Left lung (tissue), 10 donors: Measurements from ENCODE around the gene HOXA2. TPM values are rescaled to one million over a fixed set of nuclear protein-coding genes. Genes with fewer than 3 reads are reported as not detected.

ENCODE experiments used
- ATAC-seq: fragments of 200-7000 bp; cut with Tn5 transposase; one replicate; pipeline ENCODE4 v1.9.1; 2020; ENCODE audit warnings: moderate library complexity
- DNase-seq, 4 donors: peaks; one replicate each; pipeline ENCODE4 v3.0.0-alpha.2; 2013 to 2020
- H3K27ac ChIP-seq, 2 donors: fragments of 200-600 bp; sonication (generic) in 1 of 2; one replicate each; pipeline versions ENCODE4 v1.5.0 to v1.8.0; 2020 to 2021
- H3K27me3 ChIP-seq, 2 donors: fragments of 200-600 bp; sonication (generic) in 1 of 2; one replicate each; pipeline versions ENCODE4 v1.5.0 to v1.8.0; 2020 to 2021
- H3K36me3 ChIP-seq, 2 donors: fragments of 200-600 bp; sonication (generic) in 1 of 2; one replicate each; pipeline versions ENCODE4 v1.5.0 to v1.8.0; 2020 to 2021
- H3K4me1 ChIP-seq, 2 donors: fragments of 200-600 bp; one replicate each; pipeline ENCODE4 v1.8.0; 2021
- H3K4me3 ChIP-seq, 2 donors: fragments of 200-600 bp; sonication (generic) in 1 of 2; one replicate each; pipeline versions ENCODE4 v1.5.0 to v1.8.0; 2020 to 2021; ENCODE audit warnings: mild to moderate bottlenecking in 1 of 2
- H3K9me3 ChIP-seq, 2 donors: fragments of 200-600 bp; sonication (generic) in 1 of 2; one replicate each; pipeline versions ENCODE4 v1.5.0 to v1.8.0; 2020 to 2021
- intact Hi-C, 2 donors: fragments of 100-400 bp; cut with DNase I; formaldehyde crosslinking; loops; one replicate each; pipeline versions ENCODE4 v1.11.2 to v1.14.2; 2022
- polyA plus RNA-seq, 6 donors: library from polyadenylated mRNA; unstranded; fragments of 120-200 nt; gene quantifications; one replicate each; pipeline ENCODE4 v1.2.1, GENCODE V29; 2013; ENCODE audit not compliant: insufficient read length in 6 of 6
- total RNA-seq, 2 donors: library from RNA; stranded (reverse); fragmentation: NEBNext Ultra II Directional; extraction: Animal tissue kit (Norgen Biotek cat#: 25700); gene quantifications; one replicate each; pipeline ENCODE4 v1.2.1, GENCODE V29; 2021
- TF ChIP-seq, protein P1 (sequence below), 2 donors: fragments of 200-600 bp; sonication (generic) in 1 of 2; IDR thresholded peaks; one replicate each; pipeline versions ENCODE4 v1.5.0 to v1.8.0; 2021; ENCODE audit warnings: antibody characterized with exemption in 2 of 2
- donor health status: DM: no; HTN: yes; CAD: no.
- donor health status: DM: no; HTN: no; CAD: no.

Gene HOXA2
- total and polyA plus RNA-seq, 8 donors, result 0.61 to 19.6 (median 17.6) TPM

DNA sequence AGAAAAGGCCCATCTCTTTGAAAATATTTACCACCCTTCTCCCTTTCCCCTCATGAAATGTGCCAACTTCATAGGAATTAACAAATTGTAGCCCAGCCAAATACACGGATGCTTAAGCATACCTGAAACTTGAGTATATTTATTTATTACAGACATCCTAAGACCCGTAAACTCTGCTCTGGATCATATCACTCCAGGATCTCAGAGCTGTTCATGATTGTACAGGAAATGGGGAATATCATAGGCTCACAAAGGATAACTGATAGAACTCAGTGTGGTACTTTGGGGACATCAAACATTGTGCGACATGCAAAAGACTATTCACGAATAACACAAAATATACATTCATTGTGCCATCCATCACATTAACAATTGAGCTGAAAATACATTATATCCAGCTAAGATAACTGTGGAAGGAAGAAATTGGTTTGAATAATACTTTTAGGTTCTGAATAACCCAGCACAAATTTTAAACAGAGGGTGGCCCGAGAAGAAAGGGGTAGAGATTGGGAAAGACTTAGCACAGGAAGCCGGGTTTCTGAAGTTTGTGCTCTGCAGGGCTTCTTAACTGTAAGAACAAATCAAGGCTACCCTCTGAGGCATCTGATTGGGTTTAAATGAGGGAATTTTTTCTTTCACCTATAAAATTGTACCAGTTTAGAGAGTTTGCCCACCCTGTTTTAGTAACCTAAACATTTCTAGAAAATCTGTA lies 9.1 kb downstream of the HOXA2 start:
- no peak overlapping the region for H3K4me3 ChIP-seq
- no peaks in the 10 kb centered on the region for H3K36me3 ChIP-seq
- peaks cover 0 to 26% of the 10 kb centered on the region in 2 donors for H3K4me1 ChIP-seq
- H3K9me3 ChIP-seq, result no peaks in the 10 kb centered on the region
- no peak overlapping the region for H3K27ac ChIP-seq
- peaks cover 29 to 100% of the 10 kb centered on the region in 2 donors for H3K27me3 ChIP-seq
- ATAC-seq (no peak), DNase-seq (no peak)
- TF ChIP-seq, protein P1, sequence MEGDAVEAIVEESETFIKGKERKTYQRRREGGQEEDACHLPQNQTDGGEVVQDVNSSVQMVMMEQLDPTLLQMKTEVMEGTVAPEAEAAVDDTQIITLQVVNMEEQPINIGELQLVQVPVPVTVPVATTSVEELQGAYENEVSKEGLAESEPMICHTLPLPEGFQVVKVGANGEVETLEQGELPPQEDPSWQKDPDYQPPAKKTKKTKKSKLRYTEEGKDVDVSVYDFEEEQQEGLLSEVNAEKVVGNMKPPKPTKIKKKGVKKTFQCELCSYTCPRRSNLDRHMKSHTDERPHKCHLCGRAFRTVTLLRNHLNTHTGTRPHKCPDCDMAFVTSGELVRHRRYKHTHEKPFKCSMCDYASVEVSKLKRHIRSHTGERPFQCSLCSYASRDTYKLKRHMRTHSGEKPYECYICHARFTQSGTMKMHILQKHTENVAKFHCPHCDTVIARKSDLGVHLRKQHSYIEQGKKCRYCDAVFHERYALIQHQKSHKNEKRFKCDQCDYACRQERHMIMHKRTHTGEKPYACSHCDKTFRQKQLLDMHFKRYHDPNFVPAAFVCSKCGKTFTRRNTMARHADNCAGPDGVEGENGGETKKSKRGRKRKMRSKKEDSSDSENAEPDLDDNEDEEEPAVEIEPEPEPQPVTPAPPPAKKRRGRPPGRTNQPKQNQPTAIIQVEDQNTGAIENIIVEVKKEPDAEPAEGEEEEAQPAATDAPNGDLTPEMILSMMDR (IDR thresholded peaks at IDR 0.05), result no peak
- intact Hi-C loops, result no loop called here

DNA sequence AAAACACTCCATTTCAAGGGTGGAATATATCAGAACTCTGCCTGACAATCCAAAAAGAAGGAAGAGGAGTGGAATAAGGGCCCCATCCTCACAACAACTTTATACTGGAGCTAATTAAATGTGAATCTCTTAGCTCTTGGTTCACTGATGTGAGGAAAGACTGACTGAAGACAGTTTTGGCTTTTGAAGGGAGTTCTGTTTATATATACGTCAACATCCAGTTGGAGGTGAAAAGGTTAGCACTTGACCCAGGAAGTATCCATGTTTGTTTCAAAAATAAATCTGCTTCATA lies 9.7 kb downstream of the HOXA2 start:
- Histone ChIP-seq H3K27ac (no peak overlapping the region), H3K27me3 (peaks cover 33 to 100% of the 10 kb centered on the region in 2 donors), H3K36me3 (no peaks in the 10 kb centered on the region), H3K4me3 (no peak overlapping the region), H3K9me3 (no peaks in the 10 kb centered on the region), H3K4me1 (peaks cover 0 to 20% of the 10 kb centered on the region in 2 donors)
- no peak for DNase-seq
- TF ChIP-seq, protein P1 (IDR thresholded peaks at IDR 0.05), result no peak
- ATAC-seq, result no peak
- intact Hi-C loops, result no loop called here

DNA sequence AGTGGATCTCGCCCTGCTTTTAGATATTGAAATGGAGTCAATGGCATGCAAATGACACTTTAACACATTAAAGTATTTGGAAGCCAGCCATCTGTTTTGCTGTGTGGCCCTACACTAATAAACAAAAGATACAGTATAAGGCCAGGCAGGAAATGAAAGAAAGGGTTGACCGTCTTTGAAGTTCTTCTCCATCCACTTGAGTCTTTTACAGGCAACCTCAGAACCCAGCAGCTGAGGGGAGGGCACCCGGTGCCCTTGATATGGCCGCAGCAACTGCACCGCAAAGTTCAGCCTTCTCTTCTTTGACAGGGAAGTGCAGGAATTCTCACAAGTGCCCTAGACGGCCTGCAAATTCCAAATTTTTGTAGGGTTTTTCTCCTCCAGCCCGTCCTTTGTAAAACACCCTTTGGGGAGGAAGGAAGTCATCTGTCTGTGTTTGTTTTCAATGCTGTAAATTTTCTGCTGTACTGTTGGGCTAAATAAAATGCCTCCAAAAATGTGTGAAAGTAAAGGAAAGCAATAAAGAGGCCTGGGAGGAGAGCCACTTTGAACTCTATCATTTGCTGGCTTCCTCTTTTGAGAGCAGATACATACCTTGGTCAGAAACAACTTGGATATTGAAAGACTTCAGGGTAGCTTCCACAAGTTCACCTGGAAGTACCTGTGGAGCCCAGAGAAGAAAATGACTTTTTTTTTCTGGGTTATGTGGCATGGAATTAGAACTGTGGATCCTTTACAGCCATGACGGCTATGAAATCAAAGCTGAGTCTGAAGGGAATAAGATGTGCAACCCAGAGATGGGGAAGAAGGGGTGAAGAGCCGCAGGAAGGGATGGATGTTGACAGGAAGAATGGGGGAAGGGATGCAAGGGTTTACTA lies 10.3 kb downstream of the HOXA2 start:
- TF ChIP-seq, protein P1 (IDR thresholded peaks at IDR 0.05), result no peak
- intact Hi-C loops, result no loop called here
- Histone ChIP-seq H3K36me3 (no peaks in the 10 kb centered on the region), H3K4me1 (peaks cover 0 to 14% of the 10 kb centered on the region in 2 donors), H3K27ac (no peak overlapping the region), H3K27me3 (peaks cover 39 to 100% of the 10 kb centered on the region in 2 donors), H3K4me3 (no peak overlapping the region), H3K9me3 (no peaks in the 10 kb centered on the region)
- DNase-seq, result no peak
- ATAC-seq, result no peak

DNA sequence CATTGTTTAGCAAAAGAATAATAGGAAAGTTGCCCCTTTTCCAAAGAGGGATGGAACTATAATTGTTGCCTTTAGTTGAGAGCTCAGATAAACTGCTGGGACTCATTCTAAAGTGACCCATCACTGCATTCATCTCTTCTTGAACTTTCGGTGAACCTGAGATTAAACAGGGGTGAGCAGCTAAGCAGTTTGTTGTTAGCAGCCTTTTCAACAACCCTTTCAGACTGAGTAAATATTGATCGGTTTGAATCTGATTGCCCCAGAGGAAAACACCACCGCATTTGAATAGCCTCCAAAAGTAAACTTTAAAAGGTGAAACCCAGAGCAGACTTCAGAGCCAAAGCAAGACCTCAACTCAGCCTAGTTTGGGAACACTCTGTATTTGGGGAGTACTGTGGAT lies 11.4 kb downstream of the HOXA2 start:
- no peak overlapping the region for H3K27ac ChIP-seq
- no peak for DNase-seq
- no peaks in the 10 kb centered on the region for H3K36me3 ChIP-seq
- TF ChIP-seq, protein P1 (IDR thresholded peaks at IDR 0.05), result no peak
- peaks cover 41 to 100% of the 10 kb centered on the region in 2 donors for H3K27me3 ChIP-seq
- H3K4me1 ChIP-seq, result peaks cover 0 to 9% of the 10 kb centered on the region in 2 donors
- no peak for ATAC-seq
- H3K9me3 ChIP-seq, result no peaks in the 10 kb centered on the region
- intact Hi-C loops, result no loop called here
- no peak overlapping the region for H3K4me3 ChIP-seq
